AG09309 (cell line): ENCODE results near the gene DLGAP1.
"Not testable (repeated sequence)": the region's sequence is repeated elsewhere in the genome, so short reads cannot be mapped to it uniquely, and the experiment has no call there.

Source experiments
- DNase-seq: peaks from one replicate; pipeline ENCODE4 v3.0.0-alpha.2; 2010; ENCODE audit warnings: low read depth
- H3K4me3 ChIP-seq: 2 replicates; pipeline ENCODE4 v1.5.1; 2011; ENCODE audit warnings: mild to moderate bottlenecking, low read depth, low read length, moderate library complexity; ENCODE audit not compliant: control insufficient read depth
- TF ChIP-seq, protein P1 (sequence below): IDR thresholded peaks from 2 replicates; pipeline ENCODE4 v1.5.1; 2011; ENCODE audit warnings: mild to moderate bottlenecking, low read depth, low read length, inconsistent platforms; ENCODE audit not compliant: insufficient read depth, control insufficient read depth; ENCODE audit errors: missing control alignments

DLGAP1 gene

DNA sequence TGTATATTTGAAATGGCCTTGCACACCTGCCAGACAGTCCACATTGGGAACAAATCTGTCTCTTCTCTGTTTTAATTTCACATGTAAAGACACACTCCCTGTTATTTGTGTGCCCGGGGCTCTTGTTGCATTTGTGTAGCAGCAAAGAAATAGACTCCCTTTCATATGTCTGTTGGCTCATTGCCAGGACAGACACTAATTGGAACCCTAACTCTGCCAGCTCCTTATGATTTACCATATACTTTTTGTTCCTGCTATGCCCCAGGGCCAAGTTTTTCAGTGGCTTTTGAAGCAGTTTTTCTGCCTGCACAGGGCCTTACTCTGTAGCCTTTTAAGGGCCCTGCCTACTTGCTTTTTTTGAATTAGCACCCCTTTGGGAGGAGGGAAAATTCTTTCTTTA, 396.9 kb downstream of the DLGAP1 start:
- no peak overlapping the region for H3K4me3 ChIP-seq
- no peak for DNase-seq
- TF ChIP-seq, protein P1, sequence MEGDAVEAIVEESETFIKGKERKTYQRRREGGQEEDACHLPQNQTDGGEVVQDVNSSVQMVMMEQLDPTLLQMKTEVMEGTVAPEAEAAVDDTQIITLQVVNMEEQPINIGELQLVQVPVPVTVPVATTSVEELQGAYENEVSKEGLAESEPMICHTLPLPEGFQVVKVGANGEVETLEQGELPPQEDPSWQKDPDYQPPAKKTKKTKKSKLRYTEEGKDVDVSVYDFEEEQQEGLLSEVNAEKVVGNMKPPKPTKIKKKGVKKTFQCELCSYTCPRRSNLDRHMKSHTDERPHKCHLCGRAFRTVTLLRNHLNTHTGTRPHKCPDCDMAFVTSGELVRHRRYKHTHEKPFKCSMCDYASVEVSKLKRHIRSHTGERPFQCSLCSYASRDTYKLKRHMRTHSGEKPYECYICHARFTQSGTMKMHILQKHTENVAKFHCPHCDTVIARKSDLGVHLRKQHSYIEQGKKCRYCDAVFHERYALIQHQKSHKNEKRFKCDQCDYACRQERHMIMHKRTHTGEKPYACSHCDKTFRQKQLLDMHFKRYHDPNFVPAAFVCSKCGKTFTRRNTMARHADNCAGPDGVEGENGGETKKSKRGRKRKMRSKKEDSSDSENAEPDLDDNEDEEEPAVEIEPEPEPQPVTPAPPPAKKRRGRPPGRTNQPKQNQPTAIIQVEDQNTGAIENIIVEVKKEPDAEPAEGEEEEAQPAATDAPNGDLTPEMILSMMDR: no peak

DNA sequence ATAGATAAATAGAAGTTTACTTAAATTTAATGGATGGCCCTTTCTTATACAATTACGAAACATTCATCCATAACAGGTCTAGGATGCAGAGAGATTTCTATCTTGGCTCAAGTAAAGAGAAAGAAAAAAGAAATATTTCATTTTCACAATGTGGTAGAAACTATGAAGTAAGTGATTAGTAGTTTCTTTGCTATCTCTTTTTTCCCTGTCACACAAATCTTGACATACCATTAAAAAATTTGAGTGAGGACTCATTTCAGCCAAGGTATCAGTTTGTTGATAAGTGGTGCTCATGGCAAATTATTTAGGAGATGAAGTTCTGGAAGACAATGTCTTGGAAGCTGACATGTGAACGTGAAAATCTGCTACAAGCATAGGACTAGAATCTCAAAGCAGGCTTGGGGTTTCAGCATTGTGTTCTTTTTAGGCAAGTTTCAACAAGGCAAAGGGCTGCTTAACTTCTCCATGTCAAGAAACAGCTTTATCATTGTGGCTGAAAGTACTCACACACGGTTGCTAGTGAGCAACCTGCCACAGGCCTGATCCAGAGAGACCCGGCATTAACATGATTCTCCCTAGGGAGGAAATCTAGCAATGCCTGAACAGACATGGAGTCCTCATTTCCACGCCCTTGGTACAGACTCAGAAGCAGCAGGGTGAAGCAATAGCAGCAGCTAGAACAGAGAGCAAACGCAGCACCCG, 414.6 kb downstream of the DLGAP1 start:
- TF ChIP-seq, protein P1: no peak
- DNase-seq: no peak
- H3K4me3 ChIP-seq: no peak overlapping the region

DNA sequence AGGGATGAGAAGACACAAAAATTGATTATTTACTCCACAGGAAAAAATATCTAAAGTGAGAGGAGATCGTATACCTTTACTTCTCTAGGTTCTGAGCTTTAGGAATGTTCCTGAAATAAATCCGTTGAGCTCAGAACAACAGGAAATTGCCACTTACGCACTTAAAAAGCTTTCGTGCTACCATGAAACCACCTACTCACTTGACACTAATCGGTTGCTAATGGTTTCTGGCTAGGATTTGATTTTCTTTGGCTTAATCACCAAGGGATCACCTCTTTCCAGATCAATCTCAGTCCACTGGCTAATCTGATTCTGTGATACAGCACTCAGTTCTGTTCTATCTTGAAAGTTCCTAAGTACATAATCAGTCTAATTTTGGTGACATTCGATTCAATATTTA, 419.6 kb downstream of the DLGAP1 start:
- no peak overlapping the region for H3K4me3 ChIP-seq
- TF ChIP-seq, protein P1: no peak
- no peak for DNase-seq

DNA sequence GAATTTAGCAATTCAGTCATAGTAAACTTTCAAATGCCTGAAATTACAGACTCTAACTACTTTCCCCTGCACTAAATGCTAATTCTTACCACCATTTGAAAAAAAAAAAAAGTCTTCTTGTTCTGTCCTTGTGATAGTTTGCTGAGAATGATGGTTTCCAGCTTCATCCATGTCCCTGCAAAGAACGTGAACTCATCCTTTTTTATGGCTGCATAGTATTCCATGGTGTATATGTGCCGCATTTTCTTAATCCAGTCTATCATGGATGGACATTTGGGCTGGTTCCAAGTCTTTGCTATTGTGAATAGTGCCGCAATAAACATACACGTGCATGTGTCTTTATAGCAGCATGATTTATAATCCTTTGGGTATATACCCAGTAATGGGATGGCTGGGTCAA, 420.3 kb downstream of the DLGAP1 start:
- H3K4me3 ChIP-seq, DNase-seq: not testable (repeated sequence)

DNA sequence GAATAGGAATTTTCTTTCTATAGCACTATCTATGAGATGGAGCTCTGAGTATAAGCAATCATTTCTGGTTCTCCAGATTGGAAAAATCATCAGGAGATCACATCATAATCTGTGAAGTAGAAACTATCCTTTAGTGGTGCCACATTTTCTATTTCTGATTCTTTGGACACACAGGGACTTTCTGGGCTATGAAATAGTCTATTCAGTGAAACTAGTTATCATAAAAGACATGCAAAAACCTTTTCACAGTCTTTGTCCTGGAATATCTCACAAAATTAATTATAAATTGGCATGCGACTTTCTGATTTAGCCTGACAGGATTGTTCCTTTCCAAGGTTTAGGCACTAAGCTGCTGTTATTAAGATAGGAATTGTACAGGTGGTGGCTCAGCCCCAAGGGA, 428.6 kb downstream of the DLGAP1 start:
- DNase-seq: no peak
- no peak overlapping the region for H3K4me3 ChIP-seq
- TF ChIP-seq, protein P1: no peak

DNA sequence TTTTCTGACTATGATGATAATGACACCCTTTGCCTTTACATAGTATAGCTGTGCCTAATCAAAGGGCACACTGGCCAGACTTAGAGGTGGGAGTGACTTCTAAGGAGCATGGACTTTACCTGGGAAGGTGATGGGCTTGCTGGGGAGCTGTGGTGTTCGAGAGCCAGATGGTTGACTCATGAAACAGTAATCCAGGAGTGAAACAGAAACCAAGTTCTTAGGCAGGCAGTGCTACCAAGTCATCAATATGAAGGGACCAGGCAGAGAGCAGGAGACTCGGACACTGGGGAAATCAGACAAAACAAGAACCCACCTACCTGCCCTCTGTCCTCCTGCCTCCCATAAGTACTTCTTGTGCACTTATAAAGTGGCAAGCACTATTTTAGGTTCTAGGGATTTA, 430.4 kb downstream of the DLGAP1 start:
- TF ChIP-seq, protein P1: no peak
- H3K4me3 ChIP-seq: no peak overlapping the region
- no peak for DNase-seq

DNA sequence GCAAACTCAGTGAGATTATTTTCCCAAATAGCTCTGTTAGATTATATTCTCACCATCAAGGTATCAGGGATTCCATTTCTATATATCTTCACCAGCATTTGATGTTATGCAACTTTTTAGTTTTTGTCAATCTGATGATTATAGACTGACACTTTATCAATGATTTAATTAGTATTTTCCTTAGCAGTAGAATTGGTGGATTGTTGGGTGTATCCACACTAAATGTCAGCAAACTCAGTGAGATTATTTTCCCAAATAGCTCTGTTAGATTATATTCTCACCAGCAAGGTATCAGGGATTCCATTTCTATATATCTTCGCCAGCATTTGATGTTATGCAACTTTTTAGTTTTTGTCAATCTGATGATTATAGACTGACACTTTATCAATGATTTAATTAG, 432.4 kb downstream of the DLGAP1 start:
- DNase-seq, H3K4me3 ChIP-seq: not testable (repeated sequence)

DNA sequence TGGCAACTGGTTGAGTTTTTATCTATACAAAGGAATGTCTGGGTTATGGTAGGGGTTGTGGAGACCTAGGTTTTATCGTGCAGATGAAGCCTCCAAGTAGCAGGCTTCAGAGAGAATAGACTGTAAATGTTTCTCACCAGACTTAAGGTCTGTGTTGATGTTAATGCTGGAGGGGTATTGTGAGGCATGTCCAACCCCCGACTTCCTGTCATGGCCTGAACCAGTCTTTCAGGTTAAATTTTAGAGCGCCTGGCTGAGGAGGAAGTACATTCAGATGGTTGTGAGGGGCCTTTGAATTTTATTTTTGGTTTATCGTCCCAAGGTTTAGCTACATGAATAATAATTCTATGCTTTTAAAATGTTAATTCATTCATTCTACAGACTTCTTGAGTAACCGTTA, 435.1 kb downstream of the DLGAP1 start:
- TF ChIP-seq, protein P1: no peak
- H3K4me3 ChIP-seq: no peak overlapping the region
- no peak for DNase-seq
